ENCODE data around the gene CDC73. TPM values are rescaled to one million over a fixed set of nuclear protein-coding genes. Genes with fewer than 3 reads are reported as not detected.
A peak's percentile ranks its signal among the peaks of the same experiment; 100 is the strongest.
"Not testable (repeated sequence)": the region's sequence is repeated elsewhere in the genome, so short reads cannot be mapped to it uniquely, and the experiment has no call there.

CDC73 gene
- total RNA-seq, 1 donor from 2014 or later = 56.1 TPM

- H3K27ac Mint-ChIP-seq = no peak overlapping the region
- intact Hi-C loops (cut with micrococcal nuclease) = no loop called here
- H3K4me1 Mint-ChIP-seq (ENCODE audit: low read depth) = peaks cover 9% of the 10 kb centered on the region
- no peaks in the 10 kb centered on the region for H3K27me3 Mint-ChIP-seq (ENCODE audit: insufficient read depth)
- no peak for DNase-seq (ENCODE audit: low spot score)
- H3K4me3 Mint-ChIP-seq = no peak overlapping the region
- peaks cover 41% of the 10 kb centered on the region for H3K36me3 Mint-ChIP-seq (ENCODE audit: low read depth)
- peaks cover 6% of the 10 kb centered on the region for H3K9me3 Mint-ChIP-seq
Measured at GRCh38 chr1:193221651-193222050, 99.8 kb downstream of the CDC73 start.

- DNase-seq (ENCODE audit: low spot score) = no peak
- Mint-ChIP-seq H3K27me3 (ENCODE audit: insufficient read depth) (no peaks in the 10 kb centered on the region), H3K27ac (no peak overlapping the region), H3K9me3 (peaks cover 6% of the 10 kb centered on the region), H3K4me1 (ENCODE audit: low read depth) (peaks cover 9% of the 10 kb centered on the region), H3K4me3 (no peak overlapping the region), H3K36me3 (ENCODE audit: low read depth) (peaks cover 39% of the 10 kb centered on the region)
- intact Hi-C loops (cut with micrococcal nuclease) = no loop called here
Measured at GRCh38 chr1:193222056-193222615, 100.3 kb downstream of the CDC73 start.

- peaks cover 9% of the 10 kb centered on the region for H3K4me1 Mint-ChIP-seq (ENCODE audit: low read depth)
- H3K36me3 Mint-ChIP-seq (ENCODE audit: low read depth) = peaks cover 27% of the 10 kb centered on the region
- peaks cover 6% of the 10 kb centered on the region for H3K9me3 Mint-ChIP-seq
- intact Hi-C loops (cut with micrococcal nuclease) = no loop called here
- no peaks in the 10 kb centered on the region for H3K27me3 Mint-ChIP-seq (ENCODE audit: insufficient read depth)
- no peak overlapping the region for H3K27ac Mint-ChIP-seq
- no peak overlapping the region for H3K4me3 Mint-ChIP-seq
- DNase-seq (ENCODE audit: low spot score) = no peak
Measured at GRCh38 chr1:193229136-193229535, 107.3 kb downstream of the CDC73 start.

GRCh38 chr1:193231146-193231545 is 109.3 kb downstream of the CDC73 start:
- H3K27me3 Mint-ChIP-seq (ENCODE audit: insufficient read depth); H3K4me3 Mint-ChIP-seq; H3K4me1 Mint-ChIP-seq (ENCODE audit: low read depth); H3K9me3 Mint-ChIP-seq; intact Hi-C loops (cut with micrococcal nuclease); H3K27ac Mint-ChIP-seq; DNase-seq (ENCODE audit: low spot score): not testable (repeated sequence)
- H3K36me3 Mint-ChIP-seq (ENCODE audit: low read depth) = peaks cover 17% of the 10 kb centered on the region

- H3K9me3 Mint-ChIP-seq = no peaks in the 10 kb centered on the region
- intact Hi-C loops (cut with micrococcal nuclease) = no loop called here
- H3K27ac Mint-ChIP-seq = no peak overlapping the region
- peaks cover 29% of the 10 kb centered on the region for H3K36me3 Mint-ChIP-seq (ENCODE audit: low read depth)
- peaks cover 9% of the 10 kb centered on the region for H3K4me1 Mint-ChIP-seq (ENCODE audit: low read depth)
- H3K4me3 Mint-ChIP-seq = no peak overlapping the region
- no peaks in the 10 kb centered on the region for H3K27me3 Mint-ChIP-seq (ENCODE audit: insufficient read depth)
- no peak for DNase-seq (ENCODE audit: low spot score)
Measured at GRCh38 chr1:193234530-193234929, 112.7 kb downstream of the CDC73 start.

DNA sequence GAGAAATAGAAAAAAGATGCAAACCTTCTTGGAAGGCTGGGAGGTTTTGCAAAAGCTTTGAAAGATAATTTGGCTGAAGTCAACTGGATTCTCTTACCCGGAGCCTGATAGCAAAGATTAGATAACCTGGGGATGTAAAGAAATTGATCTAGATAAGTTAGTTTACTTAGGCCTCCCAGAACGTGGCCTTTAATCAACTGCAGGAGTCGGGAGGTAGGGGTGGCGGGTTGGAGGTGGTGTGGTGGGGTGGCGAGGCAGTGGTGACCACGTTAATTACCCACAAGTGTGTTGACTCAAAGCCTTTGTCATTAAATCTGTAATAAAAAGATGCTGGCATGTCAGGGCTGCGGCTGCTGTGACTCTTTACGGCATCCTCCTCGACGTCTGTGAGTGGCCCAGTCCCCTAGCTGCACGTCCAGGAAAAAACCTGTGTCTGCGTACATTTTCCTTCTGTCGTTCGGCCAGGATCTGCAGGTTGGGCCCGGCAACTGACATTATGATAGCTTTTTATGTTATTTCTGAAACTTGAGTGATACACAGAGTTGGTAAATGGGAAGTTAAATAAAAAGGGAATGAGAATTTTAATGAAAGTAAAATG is 115.6 kb downstream of the CDC73 start:
- Mint-ChIP-seq H3K9me3 (peaks cover 3% of the 10 kb centered on the region), H3K36me3 (ENCODE audit: low read depth) (peaks cover 50% of the 10 kb centered on the region), H3K4me3 (no peak overlapping the region), H3K27ac (no peak overlapping the region), H3K4me1 (ENCODE audit: low read depth) (peaks cover 29% of the 10 kb centered on the region), H3K27me3 (ENCODE audit: insufficient read depth) (no peaks in the 10 kb centered on the region)
- DNase-seq (ENCODE audit: low spot score) = no peak
- intact Hi-C loops (cut with micrococcal nuclease) = no loop called here

GRCh38 chr1:193240609-193241008 is 118.8 kb downstream of the CDC73 start:
- peak overlapping the region; percentile 36 for H3K27ac Mint-ChIP-seq
- H3K36me3 Mint-ChIP-seq (ENCODE audit: low read depth) = peaks cover 57% of the 10 kb centered on the region
- peaks cover 33% of the 10 kb centered on the region for H3K4me1 Mint-ChIP-seq (ENCODE audit: low read depth)
- peak overlapping the region; percentile 37 for H3K4me3 Mint-ChIP-seq
- peaks cover 3% of the 10 kb centered on the region for H3K9me3 Mint-ChIP-seq
- DNase-seq (ENCODE audit: low spot score) = no peak
- H3K27me3 Mint-ChIP-seq (ENCODE audit: insufficient read depth) = no peaks in the 10 kb centered on the region
- intact Hi-C loops (cut with micrococcal nuclease) = no loop called here

GRCh38 chr1:193241132-193241827 is 119.4 kb downstream of the CDC73 start:
- H3K27ac Mint-ChIP-seq = peak overlapping the region; percentile 36
- peak; percentile 13 for DNase-seq (ENCODE audit: low spot score)
- H3K4me3 Mint-ChIP-seq = peak overlapping the region; percentile 37
- intact Hi-C loops (cut with micrococcal nuclease) = no loop called here
- no peaks in the 10 kb centered on the region for H3K27me3 Mint-ChIP-seq (ENCODE audit: insufficient read depth)
- peaks cover 33% of the 10 kb centered on the region for H3K4me1 Mint-ChIP-seq (ENCODE audit: low read depth)
- peaks cover 3% of the 10 kb centered on the region for H3K9me3 Mint-ChIP-seq
- peaks cover 55% of the 10 kb centered on the region for H3K36me3 Mint-ChIP-seq (ENCODE audit: low read depth)

DNA sequence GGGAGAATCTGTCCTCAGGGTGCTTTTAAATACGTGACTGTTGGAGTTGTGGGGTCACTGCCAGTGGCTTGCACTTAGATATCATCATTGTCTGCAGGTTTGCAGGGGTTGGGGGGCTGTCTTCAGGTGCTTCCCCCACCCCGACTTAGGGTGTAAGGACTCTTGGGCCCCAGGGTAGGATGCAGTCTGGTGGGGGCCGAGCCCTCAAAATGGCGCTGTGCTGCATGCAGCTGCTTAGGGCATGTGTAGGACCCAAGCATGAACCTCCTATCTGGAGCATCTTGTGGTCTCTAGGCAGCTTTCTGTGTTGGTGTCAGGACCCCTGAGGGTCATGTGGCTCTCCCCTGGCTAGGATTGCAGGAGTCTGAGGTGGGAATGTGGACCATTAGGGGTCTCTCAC is 120.2 kb downstream of the CDC73 start:
- Mint-ChIP-seq H3K27me3 (ENCODE audit: insufficient read depth) (no peaks in the 10 kb centered on the region), H3K4me3 (no peak overlapping the region), H3K4me1 (ENCODE audit: low read depth) (peaks cover 33% of the 10 kb centered on the region), H3K27ac (no peak overlapping the region), H3K9me3 (peaks cover 3% of the 10 kb centered on the region), H3K36me3 (ENCODE audit: low read depth) (peaks cover 54% of the 10 kb centered on the region)
- no peak for DNase-seq (ENCODE audit: low spot score)
- intact Hi-C loops (cut with micrococcal nuclease) = no loop called here

DNA sequence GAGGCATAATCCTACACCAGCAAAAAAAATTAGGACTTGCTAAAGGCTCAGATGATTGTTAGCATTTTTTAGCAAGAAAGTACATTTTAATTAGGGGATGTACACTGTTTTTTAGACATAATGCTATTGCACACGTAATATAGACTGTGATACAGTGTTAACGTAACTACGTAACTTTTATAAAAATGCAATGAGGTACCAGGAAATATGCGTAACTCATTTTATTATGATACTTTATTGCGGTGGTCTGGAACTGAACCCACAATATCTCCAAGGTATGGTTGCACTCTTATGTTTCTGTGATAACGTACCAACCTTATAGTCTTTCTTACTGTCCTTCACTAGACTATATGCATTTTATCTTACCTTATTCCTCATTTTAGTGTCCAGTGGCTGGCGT is 127.4 kb downstream of the CDC73 start:
- Mint-ChIP-seq H3K27ac (no peak overlapping the region), H3K36me3 (ENCODE audit: low read depth) (peaks cover 32% of the 10 kb centered on the region), H3K4me1 (ENCODE audit: low read depth) (peaks cover 4% of the 10 kb centered on the region), H3K9me3 (peaks cover 9% of the 10 kb centered on the region), H3K27me3 (ENCODE audit: insufficient read depth) (no peaks in the 10 kb centered on the region), H3K4me3 (no peak overlapping the region)
- intact Hi-C loops (cut with micrococcal nuclease) = no loop called here
- no peak for DNase-seq (ENCODE audit: low spot score)

GRCh38 chr1:193251950-193252349 is 130.1 kb downstream of the CDC73 start:
- Mint-ChIP-seq H3K27ac (no peak overlapping the region), H3K4me3 (no peak overlapping the region), H3K36me3 (ENCODE audit: low read depth) (peaks cover 24% of the 10 kb centered on the region), H3K9me3 (peaks cover 9% of the 10 kb centered on the region), H3K27me3 (ENCODE audit: insufficient read depth) (no peaks in the 10 kb centered on the region), H3K4me1 (ENCODE audit: low read depth) (peaks cover under 1% of the 10 kb centered on the region)
- intact Hi-C loops (cut with micrococcal nuclease) = loop anchor here (10.0 kb wide), 1 partner anchor 1043 kb away; no protein-coding TSS in a partner anchor
- DNase-seq (ENCODE audit: low spot score) = no peak

GRCh38 chr1:193256019-193256418 is 134.2 kb downstream of the CDC73 start:
- intact Hi-C loops (cut with micrococcal nuclease) = loop anchor here (10.0 kb wide), 1 partner anchor 1039 kb away; no protein-coding TSS in a partner anchor
- no peak for DNase-seq (ENCODE audit: low spot score)
- Mint-ChIP-seq H3K4me3 (no peak overlapping the region), H3K27ac (no peak overlapping the region), H3K4me1 (ENCODE audit: low read depth) (peaks cover 5% of the 10 kb centered on the region), H3K9me3 (no peaks in the 10 kb centered on the region), H3K27me3 (ENCODE audit: insufficient read depth) (no peaks in the 10 kb centered on the region), H3K36me3 (ENCODE audit: low read depth) (peaks cover 10% of the 10 kb centered on the region)

- H3K36me3 Mint-ChIP-seq (ENCODE audit: low read depth) = peaks cover 19% of the 10 kb centered on the region
- no peaks in the 10 kb centered on the region for H3K9me3 Mint-ChIP-seq
- no peak overlapping the region for H3K4me3 Mint-ChIP-seq
- intact Hi-C loops (cut with micrococcal nuclease) = loop anchor here (10.0 kb wide), 1 partner anchor 1035 kb away; no protein-coding TSS in a partner anchor
- H3K27ac Mint-ChIP-seq = no peak overlapping the region
- no peaks in the 10 kb centered on the region for H3K27me3 Mint-ChIP-seq (ENCODE audit: insufficient read depth)
- H3K4me1 Mint-ChIP-seq (ENCODE audit: low read depth) = peaks cover 5% of the 10 kb centered on the region
- no peak for DNase-seq (ENCODE audit: low spot score)
Measured at GRCh38 chr1:193259636-193260035, 137.8 kb downstream of the CDC73 start.

Data from activated T-helper 1 cell treated with anti-CD3 and anti-CD28 coated beads, Interleukin-12 subunit alpha, Interleukin-12 subunit beta, Interleukin-2, Interleukin-4 antibody, amounts not matched to agents 30 ng/mL and 10 ng/mL and 1 ng/mL, durations not matched to agents 14 hours and 24 hours and 36 hours (primary cell).